T-helper 1 cell (primary cell): ENCODE data around the gene ABO.
"Not testable (repeated sequence)": the region's sequence is repeated elsewhere in the genome, so short reads cannot be mapped to it uniquely, and the experiment has no call there.

ENCODE experiments used
- DNase-seq, 5 donors: peaks; one replicate each; pipeline ENCODE4 v3.0.0-alpha.2; 2012 to 2020

ABO gene

DNA sequence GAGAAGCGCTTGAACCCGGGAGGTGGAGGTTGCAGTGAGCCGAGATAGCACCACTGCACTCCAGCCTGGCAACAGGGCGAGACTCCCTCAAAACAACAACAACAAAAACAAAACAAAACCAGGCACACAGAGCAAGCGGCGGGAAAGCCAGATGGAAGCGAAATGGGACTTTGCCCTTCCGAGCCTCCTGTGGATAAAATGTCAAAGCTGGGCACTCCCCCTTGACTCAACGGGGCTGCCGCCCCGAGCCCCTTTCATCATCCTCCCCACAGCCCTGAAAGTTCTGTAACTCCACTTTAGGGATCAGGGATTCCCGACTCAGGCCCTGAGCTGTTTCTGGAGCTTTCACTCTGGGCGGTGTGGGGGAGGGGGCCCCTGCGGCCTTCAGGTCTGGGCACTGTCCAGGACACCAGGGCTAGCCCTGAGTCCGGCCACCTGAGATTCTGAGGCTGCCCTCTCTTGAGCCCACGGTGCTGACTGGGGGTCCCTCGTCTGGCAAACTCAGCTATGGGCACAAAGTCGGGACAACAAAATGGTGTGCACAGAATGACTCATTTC, 35.4 kb downstream of the ABO start:
- no peak for DNase-seq

DNA sequence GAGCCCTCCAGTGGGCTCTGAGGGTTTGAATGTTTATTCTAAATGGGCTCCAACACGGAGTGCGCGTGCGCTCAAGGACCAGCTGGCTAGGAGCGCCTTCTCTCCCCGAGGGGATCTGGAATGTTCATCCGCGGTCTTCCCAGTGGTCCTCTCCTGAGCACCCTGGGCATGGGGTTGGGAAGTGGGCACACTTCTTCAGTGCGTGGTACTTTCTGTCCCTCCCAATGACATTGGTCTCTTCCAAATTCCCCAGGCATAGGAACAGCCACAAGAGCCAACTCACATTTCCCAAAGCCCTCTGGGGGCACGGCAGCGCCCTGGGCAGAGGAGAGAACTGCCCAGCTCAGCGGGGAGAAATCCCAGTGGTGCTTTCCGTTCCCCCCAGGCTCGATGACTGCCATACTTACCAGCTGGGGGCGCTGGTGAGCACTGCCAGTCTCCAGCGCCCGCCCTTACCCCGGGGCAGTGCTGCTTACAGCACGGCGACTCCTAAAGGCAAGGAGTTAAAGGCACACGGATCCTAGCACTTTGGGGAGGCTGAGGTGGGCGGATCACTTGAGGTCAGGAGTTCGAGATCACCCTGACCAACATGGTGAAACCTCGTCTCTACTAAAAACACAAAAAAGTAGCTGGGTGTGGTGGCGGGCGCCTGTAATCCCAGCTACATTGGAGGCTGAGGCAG, 36.0 kb downstream of the ABO start:
- DNase-seq: peak in 4 of 5 donors; percentile 34 to 67 (median 56)

DNA sequence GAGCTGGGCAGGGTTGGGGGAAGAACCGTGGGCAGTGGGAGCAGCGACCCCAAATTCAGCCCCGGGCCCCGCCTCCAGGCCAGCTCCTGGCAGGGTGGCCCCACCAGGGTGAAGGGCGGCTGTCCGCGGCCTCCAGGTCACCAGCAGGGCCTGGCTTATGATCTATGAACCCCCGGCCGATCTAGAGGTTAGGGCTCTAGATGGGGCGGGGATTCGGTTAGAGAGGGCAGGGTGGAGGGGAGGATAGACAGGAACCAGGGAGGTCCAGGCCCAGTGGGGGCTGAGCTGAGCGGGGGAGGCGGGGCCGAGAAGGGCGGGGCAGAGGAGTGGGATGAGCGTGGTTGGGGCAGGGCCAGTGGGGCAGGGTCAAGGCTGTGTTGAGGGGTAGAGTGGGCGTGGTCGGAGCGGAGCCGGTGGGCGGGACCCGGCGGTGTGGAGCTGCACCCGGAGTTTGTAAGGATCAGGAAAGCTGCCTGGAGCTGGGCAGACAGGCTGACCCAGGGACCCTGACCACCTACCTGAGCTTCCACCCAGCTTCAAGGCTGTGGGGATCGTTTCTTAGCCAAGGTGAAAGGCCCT, 36.6 kb downstream of the ABO start:
- DNase-seq: peak in 2 of 5 donors; percentile 16 to 19

DNA sequence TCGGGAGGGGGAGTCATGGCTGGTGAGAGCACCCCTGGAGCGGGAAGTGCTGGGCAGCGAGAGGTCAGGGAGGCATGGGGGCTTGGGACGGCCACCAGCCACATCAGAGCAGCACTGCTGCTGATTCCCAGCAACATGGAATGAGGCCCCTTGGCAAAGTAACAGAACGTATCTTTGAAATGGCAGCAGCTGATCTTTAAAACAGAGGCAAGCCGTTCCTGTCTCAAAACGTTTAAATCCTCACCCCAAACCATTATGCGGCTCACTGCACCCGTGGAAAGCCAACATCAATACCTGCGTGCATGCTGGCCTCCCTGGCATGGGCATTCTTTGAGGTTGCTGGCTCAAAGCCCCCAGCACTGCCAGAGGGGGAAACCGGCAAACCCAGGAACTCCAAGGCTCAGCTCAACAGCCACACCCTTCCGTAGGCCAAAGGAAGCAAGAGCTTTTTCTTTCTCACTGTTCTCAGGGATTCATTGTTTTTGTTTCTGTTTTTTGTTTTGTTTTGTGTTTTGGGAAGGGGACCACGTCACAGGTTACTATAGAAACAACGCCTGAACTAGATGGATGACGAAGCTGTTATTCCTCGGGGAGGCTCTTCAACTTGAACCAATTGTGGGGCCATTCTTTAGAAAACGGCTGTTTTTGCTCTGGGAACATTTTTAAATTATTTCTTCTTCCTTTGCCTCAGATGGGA, 37.8 kb downstream of the ABO start:
- DNase-seq: no peak

DNA sequence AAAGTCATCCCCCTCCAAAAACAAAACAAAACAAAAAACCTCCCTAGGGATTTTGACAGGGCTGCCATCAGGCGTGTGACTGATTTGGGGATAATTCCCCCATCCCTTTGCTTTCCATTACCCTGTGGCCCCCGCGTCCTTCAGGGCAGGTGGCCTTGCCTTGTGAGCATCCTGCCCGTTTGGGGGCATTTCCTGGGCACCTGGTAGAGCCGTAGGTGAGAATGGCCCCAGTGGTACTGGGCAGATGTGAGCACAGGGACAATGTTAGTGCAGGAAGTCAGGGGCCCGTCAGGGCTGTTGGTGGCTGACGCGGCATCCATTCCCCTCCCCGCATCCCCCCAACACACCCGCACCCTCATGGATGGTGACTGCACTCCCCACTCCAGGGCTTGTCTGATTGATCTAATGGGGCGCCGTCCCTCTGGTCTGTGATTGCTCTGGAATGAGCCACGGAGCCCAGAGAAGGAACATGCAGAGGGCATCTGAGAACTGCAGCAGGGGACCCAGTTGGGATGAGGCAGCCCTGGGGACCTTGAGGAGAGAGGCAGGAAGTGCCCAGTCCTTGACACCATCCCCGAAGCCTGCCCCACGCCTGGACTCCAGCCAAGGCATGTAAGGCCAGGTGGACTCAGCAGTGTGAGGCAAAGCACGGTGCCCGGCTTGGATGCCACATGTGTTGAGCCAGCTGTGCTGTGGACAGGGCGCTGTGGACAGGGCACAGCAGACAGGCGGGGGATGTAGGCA, 38.5 kb downstream of the ABO start:
- DNase-seq: not testable (repeated sequence)

DNA sequence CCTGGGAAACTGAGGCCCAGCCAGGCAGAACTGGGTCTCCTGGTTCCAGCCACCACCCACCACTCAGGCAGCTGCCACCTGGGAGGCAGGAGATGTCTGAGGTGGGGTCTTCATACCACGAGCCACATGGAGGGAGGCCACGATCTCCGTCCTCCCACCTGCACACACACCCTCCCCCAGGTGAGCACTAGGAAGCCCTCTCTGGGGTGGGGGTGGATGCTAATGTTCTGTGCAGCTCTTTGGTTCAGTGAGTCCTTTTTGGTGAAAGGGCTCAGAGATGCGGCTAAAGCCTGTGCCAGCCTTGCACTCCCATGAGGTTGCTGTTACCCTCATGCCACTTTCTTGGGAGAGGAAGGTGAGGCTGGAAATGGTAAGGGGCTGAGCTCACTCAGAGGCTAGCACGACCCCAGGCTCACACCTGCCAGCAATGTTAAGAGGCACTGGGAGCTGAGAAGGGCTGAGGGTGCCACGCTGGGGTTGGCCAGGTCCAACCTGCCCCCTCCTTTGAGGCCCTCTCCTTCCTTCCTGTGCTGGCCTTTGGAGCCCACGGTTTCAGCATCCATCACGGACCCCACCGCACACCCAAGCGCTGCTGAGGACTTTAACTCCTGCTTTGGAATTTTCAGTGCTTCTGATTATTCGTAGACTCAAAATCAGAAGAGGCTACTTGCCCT, 39.3 kb downstream of the ABO start:
- no peak for DNase-seq

DNA sequence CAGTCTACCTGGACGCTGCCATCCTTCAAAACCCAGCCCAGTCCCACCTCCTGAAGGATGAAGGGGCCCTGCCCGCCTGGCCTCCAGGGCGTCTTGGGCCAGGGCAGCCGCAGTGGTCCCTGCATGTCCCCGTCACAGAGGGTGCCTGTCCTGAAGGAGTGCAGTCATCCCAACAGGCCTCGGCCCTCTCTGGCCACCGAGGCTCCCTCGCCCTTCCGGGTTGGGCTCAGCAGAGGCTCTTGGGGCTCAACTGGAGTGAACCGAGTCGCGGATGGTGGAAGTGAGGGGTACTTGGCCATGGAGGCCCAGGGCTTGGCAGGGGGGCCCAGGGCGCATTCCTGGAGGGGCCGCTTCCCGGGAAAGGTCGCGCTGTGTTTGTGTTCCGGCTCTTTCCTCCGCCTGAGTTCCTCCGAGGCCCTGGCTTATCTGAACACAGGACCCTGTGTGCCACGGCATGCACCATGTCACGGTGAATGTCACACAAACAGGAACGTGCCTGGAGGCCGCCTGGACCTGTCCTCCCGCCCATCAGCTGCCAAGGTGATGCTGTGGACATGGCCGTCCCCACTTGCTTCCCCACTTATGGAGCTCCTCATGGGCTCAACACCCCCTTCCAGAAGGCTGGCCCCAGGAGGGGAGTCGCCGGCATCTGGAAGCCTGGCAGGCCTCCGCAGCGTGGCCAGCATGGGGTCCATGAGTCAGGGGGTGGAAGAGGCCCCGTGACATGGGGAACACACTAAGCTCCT, 40.3 kb downstream of the ABO start:
- no peak for DNase-seq

DNA sequence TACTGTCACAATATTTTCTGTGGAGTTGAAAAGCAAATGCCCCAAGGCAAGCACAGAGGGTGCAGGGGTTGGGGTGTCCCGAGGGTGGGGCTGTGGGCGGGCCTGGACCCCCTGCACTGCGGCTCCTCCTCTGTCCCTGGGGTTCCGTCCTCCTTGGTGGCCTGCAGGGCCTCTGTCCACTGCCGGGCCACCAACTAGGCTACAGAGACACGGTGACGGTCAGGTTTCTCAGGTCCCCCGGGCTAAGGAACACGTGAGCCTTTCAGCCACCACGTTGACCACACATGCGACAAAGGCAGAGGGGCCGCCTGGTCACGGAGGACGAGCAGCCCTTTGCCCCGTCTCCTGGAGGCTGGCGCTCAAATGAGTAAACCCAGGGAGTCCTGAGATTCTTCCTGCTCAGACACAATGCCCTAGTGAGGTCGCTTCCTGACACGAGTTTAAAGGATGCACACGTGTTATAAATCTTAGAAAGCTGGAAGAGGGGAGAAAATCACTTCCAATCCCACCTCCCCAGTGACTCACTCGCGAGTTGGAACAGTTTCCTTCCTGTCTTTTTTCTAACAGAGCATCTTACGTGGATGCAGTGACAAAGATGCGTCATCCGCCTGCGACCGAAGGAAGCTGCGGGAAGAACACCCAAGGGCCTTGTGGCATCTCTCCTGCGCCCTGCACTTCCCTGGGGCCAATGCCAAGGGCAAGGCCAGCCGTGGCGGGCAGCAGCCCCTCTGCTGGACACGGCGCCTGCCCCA, 41.1 kb downstream of the ABO start:
- no peak for DNase-seq

DNA sequence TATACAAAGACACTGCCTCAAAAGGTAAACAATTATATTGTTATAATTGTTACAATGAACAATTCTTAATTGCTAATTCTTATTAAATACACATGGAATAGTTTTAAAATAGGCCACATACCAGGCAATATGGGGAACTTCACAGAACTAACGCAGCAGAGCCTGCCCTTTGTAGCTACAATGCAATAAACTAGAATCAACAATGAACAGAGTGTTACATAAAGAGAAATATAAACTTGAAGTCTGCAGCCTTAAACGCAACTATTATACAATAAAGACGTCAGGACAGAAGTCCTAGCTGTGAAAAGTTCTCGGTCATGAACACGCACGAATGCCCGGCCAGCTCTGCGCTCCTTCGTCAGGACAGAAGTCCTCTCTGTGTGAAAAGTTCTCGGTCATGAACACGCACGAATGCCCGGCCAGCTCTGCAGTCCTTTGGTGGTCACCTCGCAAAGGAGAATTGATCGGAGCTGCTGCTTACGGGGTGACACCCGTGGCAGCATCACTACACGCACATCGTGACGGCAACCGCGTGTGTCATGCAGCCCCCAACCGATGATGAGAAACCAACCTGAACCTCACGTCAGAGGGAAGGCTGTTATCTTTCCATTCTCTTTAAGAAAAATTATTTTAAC, 43.0 kb downstream of the ABO start:
- DNase-seq: not testable (repeated sequence)

DNA sequence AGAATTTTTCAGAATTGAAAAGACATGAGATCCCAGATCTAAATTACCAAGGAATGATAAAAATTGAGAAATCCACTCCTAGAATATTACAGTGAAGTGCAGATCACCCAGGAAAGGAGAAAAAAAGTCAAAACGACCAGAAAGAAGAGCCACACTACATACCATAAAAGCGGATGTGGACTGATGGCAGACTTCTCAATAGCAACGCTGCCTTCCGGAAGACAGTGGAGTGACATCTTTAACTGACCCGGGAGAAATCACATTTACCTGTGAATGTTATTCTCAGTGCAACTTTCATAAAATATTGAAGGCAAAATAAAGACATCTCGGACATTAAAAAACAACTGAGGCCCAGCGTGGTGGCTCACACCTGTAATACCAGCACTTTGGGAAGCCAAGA, 44.5 kb downstream of the ABO start:
- not testable (repeated sequence) for DNase-seq

DNA sequence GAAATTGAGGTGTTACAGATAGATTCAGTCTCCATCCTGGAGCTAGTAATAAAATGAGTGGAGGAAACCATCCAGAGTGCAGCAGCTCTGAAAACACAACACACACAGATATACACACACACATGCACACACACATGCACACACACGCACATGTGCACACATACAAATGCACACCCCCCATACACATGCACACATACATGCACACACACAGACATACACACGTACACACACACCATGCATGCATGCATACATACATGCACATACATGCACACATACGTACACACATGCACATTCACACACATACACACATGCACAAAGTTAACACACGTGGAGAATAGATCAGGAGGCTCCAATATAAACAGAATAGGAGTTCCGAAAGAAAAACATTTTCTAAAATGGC, 44.9 kb downstream of the ABO start:
- DNase-seq: no peak

DNA sequence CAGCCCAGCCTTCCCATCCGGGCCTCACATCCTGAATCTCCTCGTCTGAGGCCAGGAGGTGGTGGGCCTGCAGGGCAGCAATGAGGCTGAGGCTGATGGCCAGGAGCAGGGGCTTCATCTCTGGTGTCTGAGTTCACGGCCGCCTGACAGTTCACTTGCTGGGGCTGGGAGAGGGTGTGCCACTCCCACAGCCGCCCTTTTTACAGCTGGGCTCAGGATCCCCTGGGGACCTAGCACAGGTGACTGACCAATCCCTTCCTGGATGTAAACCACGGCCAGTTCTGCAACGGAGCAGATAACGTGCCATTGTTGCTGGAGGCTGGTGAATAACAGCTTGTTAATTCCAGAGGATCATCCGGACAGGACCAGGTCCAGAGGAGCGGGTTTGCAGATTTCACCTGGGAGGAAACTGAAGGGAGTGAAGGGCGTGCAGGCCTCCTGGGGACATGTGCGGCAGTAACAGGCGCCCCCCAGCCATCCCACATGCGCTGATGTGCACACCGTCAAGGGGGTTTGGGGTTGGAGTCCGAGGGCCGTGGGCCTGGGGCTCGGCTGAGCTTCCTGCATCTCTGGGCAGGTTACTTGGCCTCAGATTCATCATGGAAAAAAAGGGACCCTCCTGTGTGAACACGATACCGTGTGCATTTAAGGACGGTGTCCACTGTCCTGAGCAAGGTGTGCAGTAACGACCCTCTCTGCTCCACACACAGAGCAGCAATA, 46.4 kb downstream of the ABO start:
- not testable (repeated sequence) for DNase-seq

DNA sequence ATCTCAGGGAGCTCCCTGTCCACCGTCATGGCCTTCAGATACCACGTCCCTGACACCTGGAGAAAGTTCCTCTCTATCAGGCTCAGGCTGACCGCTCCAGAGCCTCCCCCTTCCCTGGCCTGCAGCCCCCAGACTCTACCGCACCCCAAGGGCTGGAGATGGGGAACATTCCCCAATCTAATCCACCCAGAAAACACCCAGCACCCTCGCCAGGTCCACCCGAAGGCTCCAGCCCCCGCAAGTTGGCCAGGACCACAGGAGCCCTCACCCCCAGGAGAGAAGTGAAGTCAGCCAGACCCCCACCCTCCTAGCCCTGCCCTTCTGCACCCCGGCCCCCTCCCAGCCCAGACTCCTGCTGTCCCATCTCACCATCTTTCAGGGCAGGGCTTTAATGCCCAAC, 47.0 kb downstream of the ABO start:
- DNase-seq: not testable (repeated sequence)

DNA sequence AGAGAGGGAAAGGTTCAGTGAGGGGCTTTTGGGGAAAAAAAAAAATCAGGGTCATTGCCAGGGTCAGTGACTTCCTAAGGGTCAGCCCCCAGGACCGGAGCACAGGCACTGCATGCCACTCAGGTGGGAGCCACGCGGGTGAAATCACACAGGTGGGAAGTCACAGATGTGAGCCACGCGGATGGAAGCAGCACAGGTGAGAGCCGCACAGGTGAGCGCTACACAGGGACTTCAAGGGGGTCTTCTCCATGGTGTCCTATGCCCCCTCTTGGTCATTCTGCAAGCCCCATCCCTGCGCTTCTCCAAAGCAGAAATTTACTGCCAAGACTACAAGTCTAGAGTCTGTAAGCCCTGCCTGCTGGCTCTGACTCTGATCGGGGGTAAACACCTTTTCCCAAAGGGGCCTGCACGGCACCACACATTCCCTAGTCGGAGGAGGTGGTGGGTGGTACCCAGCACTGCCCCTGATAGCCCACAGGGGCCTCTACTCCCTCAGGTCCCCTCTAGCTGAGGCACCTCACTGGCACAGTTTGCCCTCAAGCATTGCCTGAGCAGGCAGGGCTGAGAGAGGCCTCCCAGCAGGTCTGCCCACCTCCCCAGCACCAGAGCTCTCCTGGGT, 47.6 kb downstream of the ABO start:
- no peak for DNase-seq

DNA sequence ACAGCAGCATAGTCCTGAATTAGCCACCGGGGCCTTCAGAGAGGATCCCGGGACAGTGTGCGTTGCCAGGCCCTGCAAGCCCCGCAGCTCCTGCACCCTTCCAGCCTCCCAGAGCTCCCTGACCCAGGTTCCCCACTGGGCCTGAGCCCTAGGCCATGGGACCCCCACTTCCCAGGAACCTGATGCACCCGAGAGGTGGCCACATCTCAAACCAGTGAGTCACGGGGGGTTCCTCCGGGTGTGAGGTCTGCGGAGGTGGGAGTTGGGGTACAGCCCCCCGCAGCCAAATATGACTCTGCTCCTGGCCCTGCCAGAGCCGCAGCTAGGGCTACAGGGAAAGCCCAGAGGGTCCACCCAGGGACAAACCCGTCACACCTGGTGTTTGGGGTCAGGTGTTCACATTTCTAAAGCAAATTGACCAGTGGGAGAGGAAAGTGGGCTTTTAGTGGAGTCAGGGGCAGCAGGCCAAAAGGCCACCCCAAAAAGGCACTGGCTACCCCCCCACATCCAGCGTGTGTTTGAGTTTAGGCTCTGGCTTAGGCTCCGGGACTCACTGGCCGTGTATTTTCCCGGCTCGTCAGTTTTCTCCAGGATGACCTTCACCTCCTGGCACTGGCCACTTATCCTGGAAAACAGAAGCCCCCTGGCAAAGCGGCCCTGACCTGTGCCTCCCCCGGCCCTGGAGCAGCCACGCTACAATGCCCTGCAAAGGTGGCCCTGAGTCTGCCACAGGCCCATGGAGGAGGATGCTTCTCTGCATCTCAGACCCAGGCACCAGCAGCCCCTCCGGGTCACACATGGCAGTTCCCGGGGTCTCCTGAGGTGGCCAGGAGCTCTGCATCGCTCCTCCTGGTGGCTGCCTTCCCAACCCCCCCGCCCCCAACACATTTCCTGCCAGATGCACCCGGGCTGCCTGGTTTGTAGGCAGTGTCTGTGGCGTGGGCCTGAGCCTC, 48.5 kb downstream of the ABO start:
- DNase-seq: no peak

DNA sequence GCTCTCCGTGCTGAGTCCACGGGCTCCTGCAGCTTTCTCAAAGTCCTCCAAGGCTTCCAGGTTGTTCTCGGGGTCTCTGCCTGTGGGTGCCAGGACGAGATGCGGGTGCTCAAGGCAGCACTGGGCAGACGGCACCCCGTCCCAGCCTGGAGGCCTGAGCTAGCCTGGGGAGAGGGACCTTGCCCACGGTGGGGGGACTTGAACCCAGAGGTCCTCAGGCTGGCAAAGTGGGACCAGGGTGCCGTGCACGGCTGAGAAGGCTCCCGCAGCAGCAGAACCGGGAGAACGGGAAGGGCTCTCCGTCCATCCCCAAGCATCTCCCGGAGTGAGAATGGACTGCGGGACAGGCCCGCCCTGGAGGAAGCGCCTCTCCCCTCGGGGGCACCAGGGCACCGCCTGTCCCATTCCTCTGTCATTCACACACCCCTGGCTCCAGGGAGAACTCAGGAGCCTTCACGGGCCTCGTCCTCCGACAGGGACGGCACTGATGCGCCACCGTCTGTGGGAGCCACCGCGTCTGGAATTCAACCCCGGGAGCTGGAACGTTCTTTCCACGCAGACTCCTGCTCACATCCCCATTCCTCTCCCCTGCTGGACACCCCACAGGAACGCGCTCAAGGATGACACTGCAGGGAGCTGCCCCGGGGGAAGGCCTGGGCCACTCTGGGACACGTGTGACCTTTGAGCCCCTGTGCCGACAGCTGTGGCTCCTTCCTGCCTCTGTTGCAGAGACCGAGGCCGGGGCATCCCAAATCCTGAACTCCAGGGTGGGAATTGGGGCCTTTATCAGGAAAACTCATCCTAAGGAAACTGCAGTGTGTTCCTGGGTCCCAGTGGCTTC, 49.6 kb downstream of the ABO start:
- DNase-seq: no peak

DNA sequence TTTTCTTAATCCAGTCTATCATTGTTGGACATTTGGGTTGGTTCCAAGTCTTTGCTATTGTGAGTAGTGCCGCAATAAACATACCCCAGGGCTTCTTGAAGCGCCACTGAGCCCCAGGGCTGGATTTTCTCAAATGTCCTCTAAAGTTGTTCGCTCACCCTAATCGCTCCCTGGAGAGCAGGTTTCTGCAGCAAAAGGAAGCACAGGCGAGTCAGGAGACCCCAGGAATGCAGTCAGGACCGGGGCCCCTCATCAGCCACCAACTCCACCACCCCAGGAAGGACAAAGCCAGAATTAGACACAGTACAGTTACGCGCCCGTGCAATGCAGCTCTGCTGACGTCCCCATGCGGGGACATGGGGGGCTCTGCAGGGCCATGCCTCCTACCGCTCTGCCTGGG, 50.2 kb downstream of the ABO start:
- no peak for DNase-seq
